Fibroblast of lung (primary cell): ENCODE results near the gene TCF12.

Source experiments
- EZH2 ChIP-seq: IDR thresholded peaks from 2 replicates; pipeline ENCODE4 v1.5.1; 2012; ENCODE audit warnings: low read length, control low read depth, mild to moderate bottlenecking; ENCODE audit errors: missing control alignments
- TF ChIP-seq, protein P1 (sequence below), 2 donors: IDR thresholded peaks in 1 of 2; conservative IDR thresholded peaks in 1 of 2; 1 replicate in 1 of 2; 2 replicates in 1 of 2; pipeline ENCODE4 v1.5.1; 2011 to 2012; ENCODE audit warnings: low read length in 2 of 2, control low read depth in 1 of 2, inconsistent platforms in 1 of 2, low read depth in 1 of 2, mild to moderate bottlenecking in 1 of 2

DNA sequence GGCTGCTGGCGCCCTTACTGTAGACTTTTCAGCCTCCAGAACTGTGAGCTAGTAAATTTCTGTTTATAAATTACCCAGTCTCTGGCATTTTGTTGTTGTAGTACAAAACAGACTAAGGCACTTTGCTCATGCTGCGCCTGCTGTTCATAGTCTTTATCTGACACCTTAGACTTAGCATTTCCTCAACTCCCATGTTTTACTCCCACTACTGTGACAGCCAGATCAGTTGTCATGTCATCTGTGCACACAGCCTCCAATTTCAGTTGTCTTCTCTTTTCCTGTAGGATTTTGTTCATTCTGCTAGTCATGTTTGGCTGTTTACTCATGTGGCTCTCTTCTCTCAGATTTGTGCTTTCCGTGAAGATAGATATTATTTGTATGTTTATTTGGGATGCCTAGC is 62.0 kb downstream of the TCF12 start:
- TF ChIP-seq EZH2: no peak
- TF ChIP-seq, protein P1, sequence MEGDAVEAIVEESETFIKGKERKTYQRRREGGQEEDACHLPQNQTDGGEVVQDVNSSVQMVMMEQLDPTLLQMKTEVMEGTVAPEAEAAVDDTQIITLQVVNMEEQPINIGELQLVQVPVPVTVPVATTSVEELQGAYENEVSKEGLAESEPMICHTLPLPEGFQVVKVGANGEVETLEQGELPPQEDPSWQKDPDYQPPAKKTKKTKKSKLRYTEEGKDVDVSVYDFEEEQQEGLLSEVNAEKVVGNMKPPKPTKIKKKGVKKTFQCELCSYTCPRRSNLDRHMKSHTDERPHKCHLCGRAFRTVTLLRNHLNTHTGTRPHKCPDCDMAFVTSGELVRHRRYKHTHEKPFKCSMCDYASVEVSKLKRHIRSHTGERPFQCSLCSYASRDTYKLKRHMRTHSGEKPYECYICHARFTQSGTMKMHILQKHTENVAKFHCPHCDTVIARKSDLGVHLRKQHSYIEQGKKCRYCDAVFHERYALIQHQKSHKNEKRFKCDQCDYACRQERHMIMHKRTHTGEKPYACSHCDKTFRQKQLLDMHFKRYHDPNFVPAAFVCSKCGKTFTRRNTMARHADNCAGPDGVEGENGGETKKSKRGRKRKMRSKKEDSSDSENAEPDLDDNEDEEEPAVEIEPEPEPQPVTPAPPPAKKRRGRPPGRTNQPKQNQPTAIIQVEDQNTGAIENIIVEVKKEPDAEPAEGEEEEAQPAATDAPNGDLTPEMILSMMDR (conservative IDR thresholded peaks at IDR 0.05 in 1 of 2, IDR thresholded peaks at IDR 0.05 in 1 of 2; ENCODE audit: low read depth in 1 of 2, low read length in 2 of 2): no peak
